ENCODE measurements around the gene NF1. TPM values are rescaled to one million over a fixed set of nuclear protein-coding genes. Genes with fewer than 3 reads are reported as not detected.
"Not testable (repeated sequence)": the region's sequence is repeated elsewhere in the genome, so short reads cannot be mapped to it uniquely, and the experiment has no call there.

Gene NF1
- total RNA-seq, 1 experiment from 2014 or later: 164 TPM

GRCh38 chr17:31321481-31321880 is 226.7 kb downstream of the NF1 start, which contains the start of gene EVI2A:
Gene EVI2A, minus strand, starts transcription at chr17:31321622. Its CDS starts 2,609 bp downstream, at chr17:31319013.
- Histone ChIP-seq H3K27ac (ENCODE audit: low read length) (peak within 1 kb of the TSS; percentile 99), H3K27me3 (ENCODE audit: low read length) (no peaks in the 10 kb centered on the region), H3K4me3 (ENCODE audit: low read length) (no peak within 1 kb of the TSS), H3K9ac (ENCODE audit: low read length) (no peak within 1 kb of the TSS), H3K9me2 (replicated peaks; ENCODE audit: insufficient read depth, low read length) (no peaks in the 10 kb centered on the region), H3K4me2 (ENCODE audit: low read depth, low read length, poor library complexity, severe bottlenecking) (no peak within 1 kb of the TSS), H3K9me3 (ENCODE audit: low read length) (no peaks in the 10 kb centered on the region), H3K36me3 (ENCODE audit: insufficient read depth, low read length) (peaks cover 3% of the 10 kb centered on the region; the same call in 1 of the 2 replicates), H3K4me1 (ENCODE audit: low read length) (peaks cover 52% of the 10 kb centered on the region), H4K20me1 (ENCODE audit: insufficient read depth, low read depth, low read length) (no peaks in the 10 kb centered on the region), H3K79me2 (ENCODE audit: low read length) (peaks cover 27% of the 10 kb centered on the region), H2AFZ (ENCODE audit: low read length) (no peak within 1 kb of the TSS)
- DNase-seq: peak; percentile 62

GRCh38 chr17:31321966-31322365 is 227.2 kb downstream of the NF1 start:
- Histone ChIP-seq H3K27ac (ENCODE audit: low read length) (peak overlapping the region; percentile 99; the same call in 1 of the 2 replicates), H3K36me3 (ENCODE audit: insufficient read depth, low read length) (peaks cover 3% of the 10 kb centered on the region; the same call in 1 of the 2 replicates), H3K4me2 (ENCODE audit: low read depth, low read length, poor library complexity, severe bottlenecking) (no peak overlapping the region), H4K20me1 (ENCODE audit: insufficient read depth, low read depth, low read length) (no peaks in the 10 kb centered on the region), H2AFZ (ENCODE audit: low read length) (no peak overlapping the region), H3K4me3 (ENCODE audit: low read length) (no peak overlapping the region), H3K79me2 (ENCODE audit: low read length) (peaks cover 27% of the 10 kb centered on the region), H3K27me3 (ENCODE audit: low read length) (no peaks in the 10 kb centered on the region), H3K9me2 (replicated peaks; ENCODE audit: insufficient read depth, low read length) (no peaks in the 10 kb centered on the region), H3K9me3 (ENCODE audit: low read length) (no peaks in the 10 kb centered on the region), H3K4me1 (ENCODE audit: low read length) (peaks cover 47% of the 10 kb centered on the region), H3K9ac (ENCODE audit: low read length) (no peak overlapping the region)
- no peak for DNase-seq

- no peak for DNase-seq
- H3K36me3 ChIP-seq (ENCODE audit: insufficient read depth, low read length): peaks cover 3% of the 10 kb centered on the region; the same call in 1 of the 2 replicates
- peaks cover 31% of the 10 kb centered on the region for H3K4me1 ChIP-seq (ENCODE audit: low read length)
Measured at GRCh38 chr17:31323551-31323950, 228.8 kb downstream of the NF1 start.

DNA sequence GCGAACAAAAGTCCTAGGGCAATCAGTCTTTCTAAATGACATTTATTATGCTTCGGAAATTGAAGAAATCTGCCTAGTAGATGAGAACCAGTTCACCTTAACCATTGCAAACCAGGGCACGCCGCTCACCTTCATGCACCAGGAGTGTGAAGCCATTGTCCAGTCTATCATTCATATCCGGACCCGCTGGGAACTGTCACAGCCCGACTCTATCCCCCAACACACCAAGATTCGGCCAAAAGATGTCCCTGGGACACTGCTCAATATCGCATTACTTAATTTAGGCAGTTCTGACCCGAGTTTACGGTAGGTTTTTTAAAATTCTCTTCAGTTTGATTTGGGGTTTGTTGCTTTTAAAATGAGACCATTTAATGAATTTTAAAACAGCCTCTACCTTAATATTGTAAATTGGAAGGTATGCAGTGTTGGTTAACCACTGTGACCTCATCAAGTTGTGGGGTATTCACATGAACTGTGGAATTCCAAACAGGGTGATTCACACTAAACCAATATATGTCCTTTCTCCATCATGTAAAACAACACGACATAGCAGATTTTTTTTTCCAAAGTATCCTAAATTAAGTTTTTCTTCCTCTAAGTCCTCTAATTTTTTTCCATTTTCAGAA is 232.9 kb downstream of the NF1 start:
- no peak overlapping the region for H3K27ac ChIP-seq (ENCODE audit: low read length)
- no peaks in the 10 kb centered on the region for H3K9me3 ChIP-seq (ENCODE audit: low read length)
- H3K4me3 ChIP-seq (ENCODE audit: low read length): no peak overlapping the region
- DNase-seq: no peak
- no peak overlapping the region for H3K4me2 ChIP-seq (ENCODE audit: low read depth, low read length, poor library complexity, severe bottlenecking)
- H3K4me1 ChIP-seq (ENCODE audit: low read length): no peaks in the 10 kb centered on the region
- no peak overlapping the region for H2AFZ ChIP-seq (ENCODE audit: low read length)
- H4K20me1 ChIP-seq (ENCODE audit: insufficient read depth, low read depth, low read length): no peaks in the 10 kb centered on the region
- H3K79me2 ChIP-seq (ENCODE audit: low read length): peaks cover 7% of the 10 kb centered on the region; the same call in 1 of the 2 replicates
- H3K36me3 ChIP-seq (ENCODE audit: insufficient read depth, low read length): peaks cover 10% of the 10 kb centered on the region; the same call in 1 of the 2 replicates
- no peak overlapping the region for H3K9ac ChIP-seq (ENCODE audit: low read length)
- no peaks in the 10 kb centered on the region for H3K27me3 ChIP-seq (ENCODE audit: low read length)
- no peaks in the 10 kb centered on the region for H3K9me2 ChIP-seq (replicated peaks; ENCODE audit: insufficient read depth, low read length)

More at GRCh38 chr17:31323551-31323950, 228.8 kb downstream of the NF1 start:
- Histone ChIP-seq H3K9ac (ENCODE audit: low read length) (no peak overlapping the region), H3K4me3 (ENCODE audit: low read length) (no peak overlapping the region), H4K20me1 (ENCODE audit: insufficient read depth, low read depth, low read length) (no peaks in the 10 kb centered on the region), H3K27me3 (ENCODE audit: low read length) (no peaks in the 10 kb centered on the region), H3K79me2 (ENCODE audit: low read length) (peaks cover 27% of the 10 kb centered on the region), H3K4me2 (ENCODE audit: low read depth, low read length, poor library complexity, severe bottlenecking) (no peak overlapping the region), H2AFZ (ENCODE audit: low read length) (no peak overlapping the region), H3K9me3 (ENCODE audit: low read length) (no peaks in the 10 kb centered on the region), H3K9me2 (replicated peaks; ENCODE audit: insufficient read depth, low read length) (no peaks in the 10 kb centered on the region), H3K27ac (ENCODE audit: low read length) (no peak overlapping the region)

- Histone ChIP-seq H2AFZ (ENCODE audit: low read length) (no peak overlapping the region), H3K9me2 (replicated peaks; ENCODE audit: insufficient read depth, low read length) (no peaks in the 10 kb centered on the region), H3K9ac (ENCODE audit: low read length) (no peak overlapping the region), H4K20me1 (ENCODE audit: insufficient read depth, low read depth, low read length) (no peaks in the 10 kb centered on the region), H3K4me1 (ENCODE audit: low read length) (no peaks in the 10 kb centered on the region), H3K79me2 (ENCODE audit: low read length) (peaks cover 7% of the 10 kb centered on the region; the same call in 1 of the 2 replicates), H3K4me3 (ENCODE audit: low read length) (no peak overlapping the region), H3K36me3 (ENCODE audit: insufficient read depth, low read length) (peaks cover 10% of the 10 kb centered on the region; the same call in 1 of the 2 replicates), H3K4me2 (ENCODE audit: low read depth, low read length, poor library complexity, severe bottlenecking) (no peak overlapping the region), H3K27ac (ENCODE audit: low read length) (peak overlapping the region; percentile 2; the same call in 1 of the 2 replicates), H3K9me3 (ENCODE audit: low read length) (no peaks in the 10 kb centered on the region), H3K27me3 (ENCODE audit: low read length) (no peaks in the 10 kb centered on the region)
- no peak for DNase-seq
Measured at GRCh38 chr17:31328160-31328535, 233.4 kb downstream of the NF1 start.

DNA sequence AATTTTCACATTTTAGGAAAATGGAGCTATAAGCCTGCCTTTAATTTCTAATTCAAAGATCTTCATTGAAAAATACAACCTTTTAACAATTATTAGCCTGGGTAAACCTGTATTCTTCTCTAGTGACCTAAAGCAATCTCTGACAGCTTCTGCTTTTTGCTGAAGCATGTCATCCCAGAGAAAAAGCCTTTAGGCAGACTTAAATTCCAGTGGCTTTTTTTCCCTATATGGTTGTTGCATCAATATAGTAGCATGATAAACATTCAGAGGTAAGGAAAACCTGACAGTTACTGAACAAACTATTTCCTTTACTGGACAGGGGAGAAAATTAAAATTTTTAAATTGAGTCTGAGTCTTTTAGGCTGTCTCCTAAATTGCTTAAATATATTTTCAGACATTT is 234.4 kb downstream of the NF1 start:
- no peaks in the 10 kb centered on the region for H3K9me3 ChIP-seq (ENCODE audit: low read length)
- no peak overlapping the region for H3K9ac ChIP-seq (ENCODE audit: low read length)
- H3K4me1 ChIP-seq (ENCODE audit: low read length): no peaks in the 10 kb centered on the region
- no peaks in the 10 kb centered on the region for H3K27me3 ChIP-seq (ENCODE audit: low read length)
- H4K20me1 ChIP-seq (ENCODE audit: insufficient read depth, low read depth, low read length): no peaks in the 10 kb centered on the region
- no peak overlapping the region for H3K27ac ChIP-seq (ENCODE audit: low read length)
- H3K4me2 ChIP-seq (ENCODE audit: low read depth, low read length, poor library complexity, severe bottlenecking): no peak overlapping the region
- no peak overlapping the region for H3K4me3 ChIP-seq (ENCODE audit: low read length)
- H3K9me2 ChIP-seq (replicated peaks; ENCODE audit: insufficient read depth, low read length): no peaks in the 10 kb centered on the region
- 0 out of 2 replicates have a peak, but pooled peaks cover 2% of the 10 kb centered on the region for H3K79me2 ChIP-seq (ENCODE audit: low read length)
- DNase-seq: no peak
- no peak overlapping the region for H2AFZ ChIP-seq (ENCODE audit: low read length)
- peaks cover 12% of the 10 kb centered on the region; the same call in 1 of the 2 replicates for H3K36me3 ChIP-seq (ENCODE audit: insufficient read depth, low read length)

- Histone ChIP-seq H3K9me2 (replicated peaks; ENCODE audit: insufficient read depth, low read length) (no peaks in the 10 kb centered on the region), H3K4me2 (ENCODE audit: low read depth, low read length, poor library complexity, severe bottlenecking) (no peak overlapping the region), H3K4me3 (ENCODE audit: low read length) (no peak overlapping the region), H3K79me2 (ENCODE audit: low read length) (0 out of 2 replicates have a peak, but pooled peaks cover 5% of the 10 kb centered on the region), H3K4me1 (ENCODE audit: low read length) (no peaks in the 10 kb centered on the region), H4K20me1 (ENCODE audit: insufficient read depth, low read depth, low read length) (no peaks in the 10 kb centered on the region), H2AFZ (ENCODE audit: low read length) (no peak overlapping the region), H3K27ac (ENCODE audit: low read length) (no peak overlapping the region), H3K9me3 (ENCODE audit: low read length) (no peaks in the 10 kb centered on the region), H3K9ac (ENCODE audit: low read length) (no peak overlapping the region), H3K27me3 (ENCODE audit: low read length) (no peaks in the 10 kb centered on the region), H3K36me3 (ENCODE audit: insufficient read depth, low read length) (peaks cover 48% of the 10 kb centered on the region)
- DNase-seq: no peak
Measured at GRCh38 chr17:31339906-31340661, 245.3 kb downstream of the NF1 start.

DNA sequence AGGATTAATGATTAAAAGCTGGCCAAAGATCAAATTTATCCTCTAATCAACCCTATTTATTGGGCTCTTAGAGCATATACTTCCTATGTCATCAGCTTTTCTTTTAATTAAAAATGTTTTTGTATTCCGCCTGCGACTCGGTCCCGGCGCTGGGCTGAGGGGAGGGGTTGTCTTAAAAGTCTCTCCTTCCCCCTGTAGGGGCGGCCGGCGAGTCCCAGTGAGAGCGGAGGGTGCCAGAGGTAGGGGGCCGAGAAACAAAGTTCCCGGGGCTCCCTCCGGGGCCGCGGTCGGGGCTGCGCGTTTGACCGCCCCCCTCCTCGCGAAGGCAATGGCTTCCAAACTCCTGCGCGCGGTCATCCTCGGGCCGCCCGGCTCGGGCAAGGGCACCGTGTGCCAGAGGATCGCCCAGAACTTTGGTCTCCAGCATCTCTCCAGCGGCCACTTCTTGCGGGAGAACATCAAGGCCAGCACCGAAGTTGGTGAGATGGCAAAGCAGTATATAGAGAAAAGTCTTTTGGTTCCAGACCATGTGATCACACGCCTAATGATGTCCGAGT is 250.5 kb downstream of the NF1 start:
- H3K27me3 ChIP-seq (ENCODE audit: low read length); H3K4me2 ChIP-seq (ENCODE audit: low read depth, low read length, poor library complexity, severe bottlenecking); H3K27ac ChIP-seq (ENCODE audit: low read length); H3K9ac ChIP-seq (ENCODE audit: low read length); H3K9me2 ChIP-seq (replicated peaks; ENCODE audit: insufficient read depth, low read length); H3K4me1 ChIP-seq (ENCODE audit: low read length); H3K4me3 ChIP-seq (ENCODE audit: low read length); H2AFZ ChIP-seq (ENCODE audit: low read length); H3K9me3 ChIP-seq (ENCODE audit: low read length); DNase-seq; H3K79me2 ChIP-seq (ENCODE audit: low read length); H4K20me1 ChIP-seq (ENCODE audit: insufficient read depth, low read depth, low read length): not testable (repeated sequence)
- H3K36me3 ChIP-seq (ENCODE audit: insufficient read depth, low read length): peaks cover 42% of the 10 kb centered on the region

Measured in Karpas-422 (cell line).